Measurements from ENCODE around the gene SSR1.
"Not testable (repeated sequence)": the region's sequence is repeated elsewhere in the genome, so short reads cannot be mapped to it uniquely, and the experiment has no call there.

Gene SSR1

GRCh38 chr6:7285416-7285815, 27.6 kb downstream of the SSR1 start:
- no peak for TF ChIP-seq CTCF (IDR thresholded peaks at IDR 0.05; ENCODE audit: low read length, missing control alignments)
- no peak for DNase-seq (ENCODE audit: low read depth)
- no peak overlapping the region for H3K4me3 ChIP-seq (replicated peaks; ENCODE audit: low read depth, low read length)

GRCh38 chr6:7283676-7284075, 29.3 kb downstream of the SSR1 start:
- DNase-seq (ENCODE audit: low read depth) = no peak
- TF ChIP-seq CTCF (IDR thresholded peaks at IDR 0.05; ENCODE audit: low read length, missing control alignments) = no peak
- H3K4me3 ChIP-seq (replicated peaks; ENCODE audit: low read depth, low read length) = no peak overlapping the region

- TF ChIP-seq CTCF (IDR thresholded peaks at IDR 0.05; ENCODE audit: low read length, missing control alignments) = no peak
- no peak overlapping the region for H3K4me3 ChIP-seq (replicated peaks; ENCODE audit: low read depth, low read length)
- DNase-seq (ENCODE audit: low read depth) = no peak
Measured at GRCh38 chr6:7282097-7282906, 30.7 kb downstream of the SSR1 start.

GRCh38 chr6:7276199-7276524, 36.8 kb downstream of the SSR1 start:
- no peak for DNase-seq (ENCODE audit: low read depth)
- H3K4me3 ChIP-seq (replicated peaks; ENCODE audit: low read depth, low read length) = no peak overlapping the region
- TF ChIP-seq CTCF (IDR thresholded peaks at IDR 0.05; ENCODE audit: low read length, missing control alignments) = no peak

- not testable (repeated sequence) for DNase-seq (ENCODE audit: low read depth)
Measured at GRCh38 chr6:7274525-7274924, 38.5 kb downstream of the SSR1 start.

GRCh38 chr6:7273709-7274108, 39.3 kb downstream of the SSR1 start:
- H3K4me3 ChIP-seq (replicated peaks; ENCODE audit: low read depth, low read length) = no peak overlapping the region
- no peak for DNase-seq (ENCODE audit: low read depth)
- TF ChIP-seq CTCF (IDR thresholded peaks at IDR 0.05; ENCODE audit: low read length, missing control alignments) = no peak

More at GRCh38 chr6:7274525-7274924, 38.5 kb downstream of the SSR1 start:
- H3K4me3 ChIP-seq (replicated peaks; ENCODE audit: low read depth, low read length) = not testable (repeated sequence)

GRCh38 chr6:7271205-7271534, 41.8 kb downstream of the SSR1 start:
- H3K4me3 ChIP-seq (replicated peaks; ENCODE audit: low read depth, low read length) = no peak overlapping the region
- no peak for TF ChIP-seq CTCF (IDR thresholded peaks at IDR 0.05; ENCODE audit: low read length, missing control alignments)
- DNase-seq (ENCODE audit: low read depth) = no peak

Data from fibroblast of pulmonary artery (primary cell).